Thoracic aorta (tissue), 2 donors: ENCODE data around the gene KIF5C. TPM values are rescaled to one million over a fixed set of nuclear protein-coding genes. Genes with fewer than 3 reads are reported as not detected.

Source experiments
- ATAC-seq: fragments of 150-250 bp; one replicate; pipeline ENCODE4 v1.8.0; 2017; ENCODE audit warnings: low read depth; ENCODE audit not compliant: insufficient number of reproducible peaks, low FRiP score
- DNase-seq: peaks from one replicate; pipeline ENCODE4 v3.0.0-alpha.2; 2020; ENCODE audit warnings: low spot score
- H3K27ac ChIP-seq, 2 donors: fragments of 200-600 bp; sonication (generic); 1 replicate in 1 of 2; 2 replicates in 1 of 2; pipeline ENCODE4 v1.5.1; 2016; ENCODE audit warnings: mild to moderate bottlenecking in 2 of 2, moderate library complexity in 2 of 2
- H3K27me3 ChIP-seq: fragments of 200-600 bp; sonication (generic); replicated peaks from 2 replicates; pipeline ENCODE4 v1.6.0; 2016; ENCODE audit warnings: mild to moderate bottlenecking; ENCODE audit not compliant: insufficient read depth
- H3K36me3 ChIP-seq: fragments of 200-600 bp; sonication (generic); one replicate; pipeline ENCODE4 v1.5.1; 2016
- H3K4me1 ChIP-seq, 2 donors: fragments of 200-600 bp; sonication (generic); 1 replicate in 1 of 2; 2 replicates in 1 of 2; pipeline versions ENCODE4 v1.5.1 to v1.6.0; 2016; ENCODE audit warnings: low read depth in 2 of 2, mild to moderate bottlenecking in 1 of 2; ENCODE audit not compliant: control insufficient read depth in 1 of 2
- H3K4me3 ChIP-seq: fragments of 200-600 bp; sonication (generic); 2 replicates; pipeline ENCODE4 v1.5.1; 2016; ENCODE audit warnings: mild to moderate bottlenecking
- H3K9me3 ChIP-seq: fragments of 200-600 bp; sonication (generic); 2 replicates; pipeline ENCODE4 v1.5.1; 2016
- CTCF ChIP-seq: fragments of 200-600 bp; sonication (generic); IDR thresholded peaks from one replicate; pipeline ENCODE4 v1.5.1; 2019; ENCODE audit warnings: antibody characterized with exemption
- total RNA-seq, 2 donors: library from RNA; depleted of rRNA; stranded (reverse); fragments of >200 nt; gene quantifications; one replicate each; pipeline versions ENCODE4 v1.1.0 to v1.2.3, GENCODE V29; 2016

The KIF5C gene
- total RNA-seq, 2 donors from 2014 or later: 4.5 to 7.3 TPM

DNA sequence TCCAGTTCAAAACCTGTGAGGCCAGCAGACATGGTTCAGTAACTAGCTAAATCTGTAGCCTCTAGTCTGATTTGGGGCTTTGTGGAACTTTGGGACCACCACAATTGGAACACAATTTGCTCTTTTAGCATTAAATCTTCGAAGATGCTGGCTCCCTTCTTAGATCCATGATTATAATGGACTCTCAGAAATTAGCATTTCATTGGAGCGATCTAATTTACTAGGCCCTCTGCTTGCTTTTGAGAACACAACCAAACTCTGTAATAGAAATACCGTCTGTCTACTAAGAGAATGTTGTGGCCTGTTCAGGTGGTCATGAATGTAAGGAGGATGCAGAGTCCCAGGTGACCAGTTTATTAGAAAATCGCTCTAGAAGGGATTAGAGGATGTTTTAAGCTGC is 93.3 kb downstream of the KIF5C start:
- Histone ChIP-seq H3K27me3 (no peaks in the 10 kb centered on the region), H3K4me1 (no peaks in the 10 kb centered on the region), H3K27ac (no peak overlapping the region), H3K4me3 (no peak overlapping the region), H3K36me3 (no peaks in the 10 kb centered on the region), H3K9me3 (no peaks in the 10 kb centered on the region)
- no peak for TF ChIP-seq CTCF
- DNase-seq: no peak
- no peak for ATAC-seq

DNA sequence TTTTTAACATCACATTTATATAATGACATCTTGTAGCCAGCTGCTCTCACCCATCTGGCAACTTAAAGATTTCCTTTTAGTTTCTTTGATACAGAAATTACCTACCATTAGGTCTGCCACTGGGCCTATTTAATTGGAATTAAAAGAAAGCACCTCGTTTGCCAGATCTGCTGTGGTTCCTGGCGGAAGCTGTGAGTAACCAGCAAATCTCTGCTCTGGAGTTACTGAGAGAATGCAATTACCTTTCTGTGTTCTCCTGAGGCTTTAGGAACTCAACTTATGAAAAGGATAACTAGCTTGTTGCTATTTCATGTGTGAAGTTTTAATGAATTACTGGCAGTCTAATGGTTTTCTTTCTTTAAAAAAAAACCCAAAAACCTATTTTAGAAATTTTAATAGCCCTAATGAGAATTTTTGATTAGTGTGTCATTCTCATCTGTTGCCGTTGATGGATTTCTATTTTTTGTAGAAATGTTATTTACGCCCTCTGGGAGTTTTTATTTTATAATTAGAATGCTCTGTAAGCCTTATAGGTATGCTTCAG is 93.8 kb downstream of the KIF5C start:
- ATAC-seq: no peak
- no peaks in the 10 kb centered on the region for H3K4me1 ChIP-seq
- no peak for TF ChIP-seq CTCF
- DNase-seq: no peak
- H3K4me3 ChIP-seq: no peak overlapping the region
- no peaks in the 10 kb centered on the region for H3K9me3 ChIP-seq
- no peak overlapping the region for H3K27ac ChIP-seq
- H3K36me3 ChIP-seq: no peaks in the 10 kb centered on the region
- no peaks in the 10 kb centered on the region for H3K27me3 ChIP-seq

DNA sequence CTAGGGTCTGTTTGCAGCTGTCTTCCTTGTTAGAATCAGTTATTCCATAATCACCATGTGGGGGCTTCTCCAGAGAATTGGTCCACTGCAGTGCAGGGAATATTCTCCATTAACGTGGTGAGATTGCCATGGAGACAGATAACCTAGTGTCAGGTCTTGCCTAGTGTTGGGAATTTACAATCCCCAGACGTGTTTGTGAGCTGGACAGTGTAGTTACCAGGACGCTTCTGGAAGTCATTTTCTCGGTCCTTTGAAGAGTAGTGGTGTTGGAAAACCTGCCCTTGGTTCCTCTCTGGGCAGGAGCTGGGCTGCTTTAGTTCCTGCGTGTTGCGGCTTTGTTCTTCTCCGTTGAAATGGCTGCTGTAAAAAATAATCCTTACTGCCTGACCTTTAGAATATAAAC is 94.6 kb downstream of the KIF5C start:
- H3K9me3 ChIP-seq: no peaks in the 10 kb centered on the region
- H3K36me3 ChIP-seq: no peaks in the 10 kb centered on the region
- no peak overlapping the region for H3K27ac ChIP-seq
- no peaks in the 10 kb centered on the region for H3K4me1 ChIP-seq
- no peak overlapping the region for H3K4me3 ChIP-seq
- ATAC-seq: no peak
- TF ChIP-seq CTCF: no peak
- H3K27me3 ChIP-seq: no peaks in the 10 kb centered on the region
- no peak for DNase-seq

- TF ChIP-seq CTCF: no peak
- DNase-seq: no peak
- no peaks in the 10 kb centered on the region for H3K9me3 ChIP-seq
- H3K36me3 ChIP-seq: no peaks in the 10 kb centered on the region
- ATAC-seq: no peak
- H3K4me3 ChIP-seq: no peak overlapping the region
- H3K27ac ChIP-seq: no peak overlapping the region
- H3K4me1 ChIP-seq: no peaks in the 10 kb centered on the region
- no peaks in the 10 kb centered on the region for H3K27me3 ChIP-seq
Observed at GRCh38 chr2:148970385-148970784, 95.4 kb downstream of the KIF5C start.

DNA sequence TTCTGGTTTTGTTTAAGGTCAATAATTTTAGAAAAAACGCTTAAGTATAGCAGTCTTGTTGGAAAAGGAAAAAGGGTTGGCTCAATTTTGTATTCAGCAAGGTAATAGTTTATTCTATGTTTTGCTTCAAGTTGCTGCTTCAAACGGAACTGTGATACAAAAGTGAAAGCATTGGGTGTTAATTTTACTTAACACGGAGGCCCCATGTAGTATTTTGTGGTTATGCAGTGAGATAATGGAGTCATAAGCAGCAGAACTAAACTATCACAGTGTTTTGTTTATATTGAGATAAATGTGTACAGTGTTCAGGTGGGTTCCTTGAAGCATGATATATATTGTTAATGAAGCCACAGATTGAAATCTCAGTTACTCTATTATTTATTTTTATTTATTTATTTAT is 96.5 kb downstream of the KIF5C start:
- TF ChIP-seq CTCF: no peak
- H3K4me3 ChIP-seq: no peak overlapping the region
- no peak for ATAC-seq

More for the DNA sequence above, 96.5 kb downstream of the KIF5C start:
- Histone ChIP-seq H3K27me3 (no peaks in the 10 kb centered on the region), H3K36me3 (no peaks in the 10 kb centered on the region), H3K9me3 (no peaks in the 10 kb centered on the region), H3K4me1 (no peaks in the 10 kb centered on the region), H3K27ac (no peak overlapping the region)
- no peak for DNase-seq
